SK-N-SH treated with all-trans-retinoic acid at 6 μM for 48 hours (cell line): ENCODE measurements around the gene DIP2A.

Experiments used
- ATAC-seq: fragments of 200-7000 bp; cut with Tn5 transposase; 3 replicates; pipeline ENCODE4 v1.9.1; 2020; ENCODE audit warnings: mild to moderate bottlenecking, moderate library complexity
- ARNTL ChIP-seq: fragments of 450-650 bp; formaldehyde crosslinking; IDR thresholded peaks from 2 replicates; pipeline ENCODE4 v1.5.0; 2020; ENCODE audit warnings: low read depth, mild to moderate bottlenecking, moderate library complexity, borderline replicate concordance
- BACH2 ChIP-seq: fragments of 250-450 bp; sonication (Bioruptor Pico); IDR thresholded peaks from 2 replicates; pipeline ENCODE4 v1.9.0; 2021; ENCODE audit warnings: mild to moderate bottlenecking, borderline replicate concordance
- CSDC2 ChIP-seq: fragments of 250-450 bp; sonication (Bioruptor Pico); IDR thresholded peaks from 2 replicates; pipeline ENCODE4 v1.5.0; 2020; ENCODE audit warnings: mild to moderate bottlenecking, moderate library complexity
- ESRRG ChIP-seq: fragments of 250-450 bp; sonication (Bioruptor Pico); IDR thresholded peaks from 2 replicates; pipeline ENCODE4 v1.6.1; 2021; ENCODE audit warnings: mild to moderate bottlenecking
- GLIS3 ChIP-seq: fragments of 250-450 bp; sonication (Bioruptor Pico); IDR thresholded peaks from 2 replicates; pipeline ENCODE4 v1.5.0; 2020; ENCODE audit warnings: mild to moderate bottlenecking, moderate library complexity
- ISL1 ChIP-seq: fragments of 250-450 bp; sonication (Bioruptor Pico); IDR thresholded peaks from 2 replicates; pipeline ENCODE4 v2.1.2; 2022; ENCODE audit warnings: mild to moderate bottlenecking, moderate library complexity
- OSR1 ChIP-seq: fragments of 250-450 bp; sonication (Bioruptor Pico); IDR thresholded peaks from 2 replicates; pipeline ENCODE4 v1.8.0; 2022; ENCODE audit warnings: moderate library complexity, mild to moderate bottlenecking, inconsistent platforms
- POU6F1 ChIP-seq: fragments of 250-450 bp; sonication (Bioruptor Pico); IDR thresholded peaks from 2 replicates; pipeline ENCODE4 v1.8.0; 2021; ENCODE audit warnings: low read depth, mild to moderate bottlenecking, moderate library complexity, borderline replicate concordance
- SNAI2 ChIP-seq: fragments of 250-450 bp; sonication (Bioruptor Pico); IDR thresholded peaks from 2 replicates; pipeline ENCODE4 v1.5.0; 2020; ENCODE audit warnings: mild to moderate bottlenecking, moderate library complexity
- TCF4 ChIP-seq: fragments of 250-450 bp; sonication (Bioruptor Pico); IDR thresholded peaks from 2 replicates; pipeline ENCODE4 v1.8.0; 2021; ENCODE audit warnings: mild to moderate bottlenecking, moderate library complexity, borderline replicate concordance
- TOX ChIP-seq: fragments of 250-450 bp; sonication (Bioruptor Pico); IDR thresholded peaks from 2 replicates; pipeline ENCODE4 v1.8.0; 2021; ENCODE audit warnings: mild to moderate bottlenecking, moderate library complexity, borderline replicate concordance
- TSHZ2 ChIP-seq: fragments of 250-450 bp; sonication (Bioruptor Pico); IDR thresholded peaks from 2 replicates; pipeline ENCODE4 v1.5.0; 2020; ENCODE audit warnings: mild to moderate bottlenecking, moderate library complexity
- ZC3H10 ChIP-seq: fragments of 250-450 bp; sonication (Bioruptor Pico); IDR thresholded peaks from 2 replicates; pipeline ENCODE4 v1.5.1; 2021; ENCODE audit warnings: mild to moderate bottlenecking, moderate library complexity
- ZFP3 ChIP-seq: fragments of 250-450 bp; sonication (Bioruptor Pico); IDR thresholded peaks from 2 replicates; pipeline ENCODE4 v1.5.0; 2020; ENCODE audit warnings: mild to moderate bottlenecking, moderate library complexity
- ZFP30 ChIP-seq: fragments of 450-650 bp; formaldehyde crosslinking; IDR thresholded peaks from 2 replicates; pipeline ENCODE4 v1.5.0; 2022; ENCODE audit warnings: mild to moderate bottlenecking, moderate library complexity
- ZNF565 ChIP-seq: fragments of 450-650 bp; formaldehyde crosslinking; conservative IDR thresholded peaks from 2 replicates; pipeline ENCODE4 v1.5.0; 2020; ENCODE audit warnings: low read depth, mild to moderate bottlenecking, moderate library complexity
- ZNF8 ChIP-seq: fragments of 450-650 bp; formaldehyde crosslinking; IDR thresholded peaks from 2 replicates; pipeline ENCODE4 v1.5.0; 2020; ENCODE audit warnings: mild to moderate bottlenecking, moderate library complexity
- TF ChIP-seq, protein P1 (sequence below): fragments of 250-450 bp; sonication (Bioruptor Pico); IDR thresholded peaks from 2 replicates; pipeline ENCODE4 v1.8.0; 2020; ENCODE audit warnings: mild to moderate bottlenecking, moderate library complexity, borderline replicate concordance
- TF ChIP-seq, protein P2 (sequence below): fragments of 250-450 bp; sonication (Bioruptor Pico); IDR thresholded peaks from 2 replicates; pipeline ENCODE4 v1.5.1; 2020; ENCODE audit warnings: low read depth, mild to moderate bottlenecking, moderate library complexity
- TF ChIP-seq, protein P3 (sequence below): fragments of 250-450 bp; sonication (Bioruptor Pico); IDR thresholded peaks from 2 replicates; pipeline ENCODE4 v1.5.1; 2021; ENCODE audit warnings: mild to moderate bottlenecking, moderate library complexity

The DIP2A gene

DNA sequence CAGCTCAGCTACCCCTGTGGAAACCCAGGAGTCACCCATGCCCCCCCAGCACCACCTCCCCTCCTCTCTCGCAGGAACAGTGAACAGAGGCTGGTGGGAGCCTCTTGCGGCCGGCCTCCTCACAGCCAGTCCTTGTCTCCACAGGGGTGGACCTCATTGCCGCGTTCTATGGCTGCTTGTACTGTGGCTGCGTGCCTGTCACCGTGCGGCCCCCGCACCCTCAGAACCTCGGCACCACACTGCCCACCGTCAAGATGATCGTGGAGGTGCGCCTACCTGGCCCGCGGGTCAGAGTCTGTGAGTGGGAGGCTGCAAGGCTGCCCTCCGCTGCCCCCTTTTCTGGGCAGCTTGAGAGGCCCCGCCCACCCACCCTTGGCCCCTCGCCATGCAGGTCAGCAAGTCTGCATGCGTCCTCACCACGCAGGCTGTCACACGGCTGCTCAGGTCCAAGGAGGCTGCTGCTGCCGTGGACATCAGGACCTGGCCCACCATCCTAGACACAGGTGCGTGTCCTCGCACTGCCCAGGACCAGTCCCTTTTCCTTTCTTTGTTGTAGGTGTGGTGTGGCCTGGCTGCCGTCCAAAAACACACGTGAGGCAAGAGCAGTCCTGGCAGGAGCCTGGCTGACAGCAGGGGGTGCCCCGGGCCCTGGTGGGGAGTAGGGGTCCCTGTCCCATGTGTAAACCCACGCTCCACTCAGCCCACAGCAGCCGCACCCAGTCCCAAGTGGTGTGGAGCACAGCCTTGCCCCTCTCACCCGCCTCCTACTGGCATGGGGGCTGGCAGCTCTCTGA, 95.9 kb downstream of the DIP2A start (continued):
- TF ChIP-seq ZNF565: no peak
- TF ChIP-seq SNAI2: no peak
- TF ChIP-seq, protein P1, sequence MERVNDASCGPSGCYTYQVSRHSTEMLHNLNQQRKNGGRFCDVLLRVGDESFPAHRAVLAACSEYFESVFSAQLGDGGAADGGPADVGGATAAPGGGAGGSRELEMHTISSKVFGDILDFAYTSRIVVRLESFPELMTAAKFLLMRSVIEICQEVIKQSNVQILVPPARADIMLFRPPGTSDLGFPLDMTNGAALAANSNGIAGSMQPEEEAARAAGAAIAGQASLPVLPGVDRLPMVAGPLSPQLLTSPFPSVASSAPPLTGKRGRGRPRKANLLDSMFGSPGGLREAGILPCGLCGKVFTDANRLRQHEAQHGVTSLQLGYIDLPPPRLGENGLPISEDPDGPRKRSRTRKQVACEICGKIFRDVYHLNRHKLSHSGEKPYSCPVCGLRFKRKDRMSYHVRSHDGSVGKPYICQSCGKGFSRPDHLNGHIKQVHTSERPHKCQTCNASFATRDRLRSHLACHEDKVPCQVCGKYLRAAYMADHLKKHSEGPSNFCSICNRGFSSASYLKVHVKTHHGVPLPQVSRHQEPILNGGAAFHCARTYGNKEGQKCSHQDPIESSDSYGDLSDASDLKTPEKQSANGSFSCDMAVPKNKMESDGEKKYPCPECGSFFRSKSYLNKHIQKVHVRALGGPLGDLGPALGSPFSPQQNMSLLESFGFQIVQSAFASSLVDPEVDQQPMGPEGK: no peak
- no peak for TF ChIP-seq TCF4
- TF ChIP-seq BACH2 (CRISPR knock-in tag): no peak
- no peak for TF ChIP-seq ZNF8 (CRISPR knock-in tag)

GRCh38 chr21:46555225-46555617, 96.5 kb downstream of the DIP2A start:
- TF ChIP-seq TSHZ2 (no peak), OSR1 (CRISPR knock-in tag) (no peak), ISL1 (no peak), TCF4 (no peak), ARNTL (CRISPR knock-in tag) (no peak), ZNF565 (no peak), SNAI2 (no peak), ZC3H10 (CRISPR knock-in tag) (no peak), ZNF8 (CRISPR knock-in tag) (no peak), GLIS3 (no peak), POU6F1 (CRISPR knock-in tag) (no peak), ZFP3 (CRISPR knock-in tag) (no peak), CSDC2 (no peak), BACH2 (CRISPR knock-in tag) (no peak), TOX (CRISPR knock-in tag) (no peak), ESRRG (CRISPR knock-in tag) (no peak), ZFP30 (CRISPR knock-in tag) (no peak)
- TF ChIP-seq, protein P2, sequence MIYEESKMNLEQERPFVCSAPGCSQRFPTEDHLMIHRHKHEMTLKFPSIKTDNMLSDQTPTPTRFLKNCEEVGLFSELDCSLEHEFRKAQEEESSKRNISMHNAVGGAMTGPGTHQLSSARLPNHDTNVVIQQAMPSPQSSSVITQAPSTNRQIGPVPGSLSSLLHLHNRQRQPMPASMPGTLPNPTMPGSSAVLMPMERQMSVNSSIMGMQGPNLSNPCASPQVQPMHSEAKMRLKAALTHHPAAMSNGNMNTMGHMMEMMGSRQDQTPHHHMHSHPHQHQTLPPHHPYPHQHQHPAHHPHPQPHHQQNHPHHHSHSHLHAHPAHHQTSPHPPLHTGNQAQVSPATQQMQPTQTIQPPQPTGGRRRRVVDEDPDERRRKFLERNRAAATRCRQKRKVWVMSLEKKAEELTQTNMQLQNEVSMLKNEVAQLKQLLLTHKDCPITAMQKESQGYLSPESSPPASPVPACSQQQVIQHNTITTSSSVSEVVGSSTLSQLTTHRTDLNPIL (CRISPR knock-in tag): no peak
- TF ChIP-seq, protein P3, sequence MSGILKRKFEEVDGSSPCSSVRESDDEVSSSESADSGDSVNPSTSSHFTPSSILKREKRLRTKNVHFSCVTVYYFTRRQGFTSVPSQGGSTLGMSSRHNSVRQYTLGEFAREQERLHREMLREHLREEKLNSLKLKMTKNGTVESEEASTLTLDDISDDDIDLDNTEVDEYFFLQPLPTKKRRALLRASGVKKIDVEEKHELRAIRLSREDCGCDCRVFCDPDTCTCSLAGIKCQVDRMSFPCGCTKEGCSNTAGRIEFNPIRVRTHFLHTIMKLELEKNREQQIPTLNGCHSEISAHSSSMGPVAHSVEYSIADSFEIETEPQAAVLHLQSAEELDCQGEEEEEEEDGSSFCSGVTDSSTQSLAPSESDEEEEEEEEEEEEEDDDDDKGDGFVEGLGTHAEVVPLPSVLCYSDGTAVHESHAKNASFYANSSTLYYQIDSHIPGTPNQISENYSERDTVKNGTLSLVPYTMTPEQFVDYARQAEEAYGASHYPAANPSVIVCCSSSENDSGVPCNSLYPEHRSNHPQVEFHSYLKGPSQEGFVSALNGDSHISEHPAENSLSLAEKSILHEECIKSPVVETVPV (CRISPR knock-in tag): no peak
- TF ChIP-seq, protein P1: no peak
- no peak for ATAC-seq
